PC-9 (cell line): ENCODE results near the gene POLR3C.

Experiments
- EZH2 ChIP-seq: fragments of 200-600 bp; sonication (generic); IDR thresholded peaks from 2 replicates; pipeline ENCODE4 v1.8.0; 2017; ENCODE audit warnings: antibody characterized with exemption, low read depth
- TF ChIP-seq, protein P1 (sequence below): fragments of 200-600 bp; sonication (generic); conservative IDR thresholded peaks from 2 replicates; pipeline ENCODE4 v1.6.1; 2017; ENCODE audit warnings: mixed run types, antibody characterized with exemption, mild to moderate bottlenecking, moderate library complexity

DNA sequence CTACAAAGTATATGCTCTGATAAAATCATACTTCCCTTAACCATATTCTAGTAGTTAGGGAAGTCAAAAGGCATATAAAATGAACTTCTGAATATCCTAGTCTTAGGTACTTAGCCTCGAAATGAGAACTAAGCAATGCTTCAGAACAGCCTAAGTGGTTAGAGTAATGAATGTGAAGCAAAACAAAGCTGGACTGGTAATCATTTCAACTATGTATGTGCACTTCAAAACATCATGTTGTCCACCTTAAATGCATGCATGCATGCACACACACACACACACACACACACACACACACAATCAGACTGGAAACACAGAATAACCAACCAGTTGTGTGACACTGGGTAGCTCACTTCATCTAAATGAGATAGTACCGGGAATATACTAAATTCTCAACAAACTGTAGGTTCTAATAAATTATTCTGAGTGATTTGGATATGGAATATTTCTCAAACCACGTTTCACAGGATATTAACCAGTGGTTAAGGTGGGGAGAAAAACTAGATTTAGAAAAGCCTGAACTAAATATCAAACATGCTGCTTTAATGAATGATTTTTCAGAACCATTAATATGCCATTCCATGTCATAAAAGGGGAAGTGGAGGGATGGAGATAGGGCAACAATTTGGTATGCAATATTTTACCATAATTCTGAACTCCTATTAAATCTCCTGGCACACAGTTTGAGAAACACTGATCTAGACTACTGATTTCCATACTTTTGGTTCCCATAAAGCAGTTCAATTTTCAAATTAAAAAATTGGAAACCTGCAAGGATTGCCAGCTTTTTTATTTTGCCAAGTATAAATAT, 19.6 kb upstream of the POLR3C start:
- TF ChIP-seq, protein P1, sequence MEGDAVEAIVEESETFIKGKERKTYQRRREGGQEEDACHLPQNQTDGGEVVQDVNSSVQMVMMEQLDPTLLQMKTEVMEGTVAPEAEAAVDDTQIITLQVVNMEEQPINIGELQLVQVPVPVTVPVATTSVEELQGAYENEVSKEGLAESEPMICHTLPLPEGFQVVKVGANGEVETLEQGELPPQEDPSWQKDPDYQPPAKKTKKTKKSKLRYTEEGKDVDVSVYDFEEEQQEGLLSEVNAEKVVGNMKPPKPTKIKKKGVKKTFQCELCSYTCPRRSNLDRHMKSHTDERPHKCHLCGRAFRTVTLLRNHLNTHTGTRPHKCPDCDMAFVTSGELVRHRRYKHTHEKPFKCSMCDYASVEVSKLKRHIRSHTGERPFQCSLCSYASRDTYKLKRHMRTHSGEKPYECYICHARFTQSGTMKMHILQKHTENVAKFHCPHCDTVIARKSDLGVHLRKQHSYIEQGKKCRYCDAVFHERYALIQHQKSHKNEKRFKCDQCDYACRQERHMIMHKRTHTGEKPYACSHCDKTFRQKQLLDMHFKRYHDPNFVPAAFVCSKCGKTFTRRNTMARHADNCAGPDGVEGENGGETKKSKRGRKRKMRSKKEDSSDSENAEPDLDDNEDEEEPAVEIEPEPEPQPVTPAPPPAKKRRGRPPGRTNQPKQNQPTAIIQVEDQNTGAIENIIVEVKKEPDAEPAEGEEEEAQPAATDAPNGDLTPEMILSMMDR: no peak
- TF ChIP-seq EZH2: no peak
